GM21367 (cell line): ENCODE data around the gene DRC7.
"Not testable (repeated sequence)": the region's sequence is repeated elsewhere in the genome, so short reads cannot be mapped to it uniquely, and the experiment has no call there.

Experiments
- ATAC-seq: cut with Tn5 transposase; IDR thresholded peaks from one replicate; pipeline ENCODE4 v1.9.1; 2021; ENCODE audit not compliant: unreplicated experiment

The DRC7 gene

DNA sequence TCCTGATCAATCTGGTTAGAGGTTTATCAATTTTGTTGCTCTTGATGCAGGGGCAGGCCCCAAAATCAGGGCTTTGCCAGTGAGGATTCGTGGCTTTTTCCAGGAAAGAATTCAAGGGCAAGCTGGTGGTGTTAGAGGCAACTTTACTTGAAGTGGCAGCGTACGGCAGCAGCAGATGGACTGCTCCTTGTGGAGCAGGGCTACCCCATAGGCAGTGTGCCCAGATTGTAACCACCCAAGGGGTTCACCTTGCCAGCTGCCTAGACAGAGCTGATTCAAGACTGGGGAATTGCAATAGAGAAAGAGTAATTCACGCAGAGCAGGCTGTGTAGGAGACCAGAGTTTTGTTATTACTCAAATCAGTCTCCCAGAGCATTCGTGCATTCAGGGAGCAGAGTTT is 16.7 kb downstream of the DRC7 start:
- no peak for ATAC-seq

DNA sequence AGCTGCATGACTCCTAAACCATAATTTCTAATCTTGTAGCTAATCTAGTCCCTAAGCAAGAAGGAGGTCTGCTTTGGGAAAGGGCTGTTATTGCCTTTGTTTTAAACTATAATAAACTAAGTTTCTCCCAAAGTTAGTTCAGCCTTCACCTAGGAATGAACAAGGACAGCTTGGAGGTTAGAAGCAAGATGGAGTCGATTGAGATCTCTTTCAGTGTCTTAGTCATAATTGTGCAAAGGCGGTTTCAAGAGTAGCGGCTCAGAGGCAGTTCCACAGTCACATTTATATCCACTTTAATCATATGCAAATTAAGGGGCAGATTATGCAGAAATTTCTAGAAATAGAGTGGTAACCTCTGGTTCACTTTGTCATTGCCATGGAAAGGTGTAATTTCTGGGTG is 17.4 kb downstream of the DRC7 start:
- ATAC-seq, result no peak

DNA sequence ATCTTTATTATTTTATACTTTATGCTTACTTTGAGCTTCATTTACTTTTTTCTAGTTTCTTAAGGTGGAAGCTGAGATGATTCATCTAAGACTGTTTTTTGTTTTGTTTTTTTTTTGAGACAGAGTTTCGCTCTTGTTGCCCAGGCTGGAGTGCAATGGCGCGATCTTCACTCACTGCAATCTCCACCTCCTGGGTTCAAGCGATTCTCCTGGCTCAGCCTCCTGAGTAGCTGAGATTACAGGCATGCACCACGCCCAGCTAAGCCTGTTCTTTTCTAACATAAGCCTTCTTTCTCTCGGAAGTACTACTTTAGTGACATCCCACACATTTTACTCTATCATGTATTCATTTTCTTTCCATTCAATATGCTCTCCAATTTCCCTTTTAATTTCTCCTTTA is 18.0 kb downstream of the DRC7 start:
- ATAC-seq, result not testable (repeated sequence)

DNA sequence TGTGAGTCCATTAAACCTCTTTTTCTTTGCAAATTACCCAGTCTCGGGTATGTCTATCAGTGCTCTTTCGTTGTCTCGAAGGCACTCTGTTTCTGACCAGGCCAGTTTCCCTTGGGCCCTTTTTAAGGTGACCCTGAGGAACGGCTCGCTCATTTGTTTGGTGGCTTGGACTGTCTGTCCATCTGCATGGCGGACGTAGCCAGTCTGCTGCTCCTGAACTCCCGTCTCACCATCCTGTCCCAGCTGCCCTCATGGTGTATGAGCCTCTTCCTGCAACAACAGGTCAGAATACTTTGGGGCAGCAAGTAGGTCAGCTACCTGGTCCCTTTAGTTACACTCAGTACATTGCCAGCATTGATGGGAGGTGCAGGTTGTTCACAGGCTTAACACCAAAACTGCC is 19.0 kb downstream of the DRC7 start:
- ATAC-seq, result no peak

DNA sequence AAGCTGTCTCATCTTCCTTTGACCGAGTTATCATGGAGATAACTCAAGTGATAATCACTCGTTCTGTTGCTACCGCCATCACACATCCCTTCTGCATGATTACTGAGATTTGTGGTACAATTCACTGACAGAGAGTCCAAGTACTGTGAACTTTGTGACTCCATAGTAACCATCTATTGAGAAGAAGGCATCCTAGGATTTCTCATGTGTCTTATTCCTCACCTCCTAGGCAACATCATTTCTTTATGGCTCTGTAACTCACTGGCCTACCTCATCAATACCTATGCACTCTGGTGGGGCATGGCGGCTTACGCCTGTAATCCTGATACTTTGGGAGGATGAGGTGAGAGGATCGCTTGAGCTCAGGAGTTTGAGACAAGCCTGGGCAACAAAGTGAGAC is 19.4 kb downstream of the DRC7 start:
- no peak for ATAC-seq

DNA sequence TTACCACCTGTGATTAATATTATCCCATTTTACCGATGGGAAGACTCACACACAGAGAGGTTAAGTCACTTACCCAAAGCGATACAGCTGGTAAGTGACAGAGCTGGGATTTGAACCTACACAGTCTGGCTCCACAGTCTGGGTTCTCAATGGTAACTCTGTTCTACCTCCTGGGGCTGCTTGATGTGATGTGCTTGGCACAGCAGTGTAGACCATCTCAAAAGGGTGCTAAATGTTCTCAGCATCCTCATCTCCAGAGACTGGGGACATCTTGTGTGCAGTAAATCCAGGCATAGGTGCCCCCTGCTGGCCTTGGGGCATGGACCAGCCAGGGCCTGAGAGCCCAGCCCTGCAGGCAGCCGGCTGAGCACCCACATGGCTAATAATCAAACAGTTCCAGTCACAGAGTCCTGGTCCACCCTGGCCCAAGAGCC is 25.6 kb downstream of the DRC7 start:
- ATAC-seq, result no peak

DNA sequence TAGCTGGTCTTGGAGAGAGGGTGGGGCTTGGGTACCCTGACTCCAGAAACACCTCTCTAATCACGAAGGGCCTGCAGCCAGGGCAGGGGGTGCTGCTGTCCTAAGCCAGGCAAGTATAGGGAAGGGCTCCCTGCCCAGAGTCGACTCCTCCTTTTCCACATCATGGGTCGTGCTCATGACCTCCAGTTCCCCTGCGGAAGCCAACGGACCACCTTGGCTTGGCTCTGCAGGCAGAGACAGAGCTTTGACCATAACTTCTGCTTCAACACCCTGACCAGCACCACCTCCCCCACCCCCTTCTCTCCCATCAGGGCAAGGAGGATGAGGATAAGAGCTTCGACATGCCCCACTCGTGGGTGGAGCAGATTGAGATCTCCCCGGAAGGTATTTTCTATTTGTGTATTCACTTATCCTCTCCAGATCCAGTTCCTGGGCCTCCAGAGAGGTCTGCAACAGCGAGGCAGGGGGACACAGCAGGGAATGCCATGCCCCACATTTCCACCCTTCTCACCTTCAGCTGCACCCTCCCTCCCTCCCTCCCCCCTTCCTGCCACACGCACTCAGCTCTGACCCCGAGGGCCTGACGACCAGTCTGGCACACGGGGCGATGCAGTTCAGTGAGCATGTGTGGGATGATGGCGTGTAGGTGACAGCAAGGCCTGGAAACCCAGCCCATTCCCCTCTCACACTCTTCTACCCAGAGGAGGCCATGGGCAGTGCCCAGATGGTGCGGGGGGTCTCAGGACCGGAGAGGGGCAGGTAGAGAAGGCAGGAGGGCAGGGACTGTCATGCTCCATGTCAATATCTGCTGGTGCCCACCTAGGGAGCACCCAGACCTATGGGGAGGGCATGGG is 27.0 kb downstream of the DRC7 start:
- no peak for ATAC-seq

DNA sequence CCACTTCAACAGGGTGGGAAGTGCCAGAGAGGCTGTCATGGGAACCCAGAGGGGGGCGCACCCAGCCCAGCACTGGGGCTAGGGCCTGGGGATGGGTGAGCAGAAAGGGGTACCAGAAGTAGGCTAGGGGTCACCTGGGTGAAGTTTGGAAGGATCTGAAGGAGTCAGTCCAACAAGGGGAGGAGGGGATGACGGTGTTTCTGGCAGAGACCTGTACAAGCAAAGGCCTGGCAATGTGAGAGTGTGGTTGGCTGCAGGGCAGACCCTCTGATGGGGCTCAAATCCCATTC is 27.5 kb downstream of the DRC7 start:
- ATAC-seq, result no peak

DNA sequence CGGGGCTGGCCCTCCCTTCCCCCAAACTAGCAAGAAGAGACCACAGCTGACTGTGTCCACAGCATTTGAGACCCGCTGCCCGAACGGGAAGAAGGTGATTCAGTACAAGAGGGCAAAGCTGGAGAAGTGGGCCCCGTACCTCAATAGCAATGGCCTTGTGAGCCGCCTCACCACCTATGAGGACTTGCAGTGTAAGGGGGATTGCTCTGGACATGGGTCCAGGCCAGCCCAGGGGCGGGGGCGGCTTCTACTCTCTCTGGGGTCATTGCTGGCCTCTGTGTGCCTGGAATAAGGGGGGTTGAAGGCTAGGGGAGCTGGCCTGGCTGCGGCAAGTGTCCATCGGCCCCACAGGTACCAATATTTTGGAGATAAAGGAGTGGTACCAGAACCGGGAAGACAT is 28.0 kb downstream of the DRC7 start:
- ATAC-seq, result no peak

DNA sequence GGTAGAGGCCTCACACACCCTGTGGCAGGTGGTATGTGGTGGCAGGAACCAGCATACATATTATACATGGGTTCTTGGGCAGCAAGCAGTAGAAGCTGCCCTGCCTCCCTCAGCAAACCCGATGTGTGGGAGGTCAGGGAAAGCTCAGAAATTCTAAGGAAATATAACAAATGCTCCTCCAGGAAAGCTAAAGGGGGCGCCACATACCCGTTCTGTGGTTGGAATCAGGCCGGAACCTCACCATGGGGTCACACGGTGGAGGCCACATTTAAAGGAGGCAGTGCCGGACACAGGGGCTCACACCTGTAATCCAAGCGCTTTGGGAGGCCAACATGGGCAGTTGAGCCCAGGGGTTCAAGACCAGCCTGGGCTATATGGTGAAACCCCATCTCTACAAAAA is 28.6 kb downstream of the DRC7 start:
- ATAC-seq, result no peak

DNA sequence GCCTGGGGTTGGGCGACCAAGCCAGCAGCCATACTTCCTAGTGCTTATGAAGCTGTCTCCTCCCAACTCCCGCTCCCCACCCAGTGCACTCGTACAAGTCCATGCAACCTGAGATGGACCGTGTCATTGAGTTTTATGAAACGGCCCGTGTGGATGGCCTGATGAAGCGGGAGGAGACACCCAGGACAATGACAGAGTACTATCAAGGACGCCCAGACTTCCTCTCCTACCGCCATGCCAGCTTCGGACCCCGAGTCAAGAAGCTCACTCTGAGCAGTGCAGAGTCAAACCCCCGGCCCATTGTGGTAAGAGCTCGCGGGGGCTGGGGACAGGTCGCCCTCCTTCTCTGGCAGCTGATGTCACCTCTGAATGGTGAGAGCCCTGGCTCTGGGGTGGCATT is 29.9 kb downstream of the DRC7 start:
- no peak for ATAC-seq

DNA sequence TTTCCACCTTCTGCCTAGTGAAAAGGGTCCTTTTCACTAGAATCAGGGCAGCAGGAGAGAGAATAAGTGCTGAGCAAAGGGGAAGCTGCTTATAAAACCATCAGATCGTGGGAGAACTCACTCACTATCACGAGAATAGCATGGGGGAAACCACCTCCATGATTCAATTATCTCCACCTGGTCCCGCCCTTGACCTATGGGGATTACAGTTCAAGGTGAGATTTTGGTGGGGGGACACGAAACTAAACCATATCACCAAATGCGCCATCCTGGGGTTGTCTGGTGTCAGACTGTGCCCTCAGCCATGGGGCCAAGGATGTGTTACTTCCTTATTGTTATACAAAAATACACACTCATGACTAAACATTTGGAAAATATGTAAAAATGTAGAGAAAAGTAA is 30.5 kb downstream of the DRC7 start:
- ATAC-seq, result no peak

DNA sequence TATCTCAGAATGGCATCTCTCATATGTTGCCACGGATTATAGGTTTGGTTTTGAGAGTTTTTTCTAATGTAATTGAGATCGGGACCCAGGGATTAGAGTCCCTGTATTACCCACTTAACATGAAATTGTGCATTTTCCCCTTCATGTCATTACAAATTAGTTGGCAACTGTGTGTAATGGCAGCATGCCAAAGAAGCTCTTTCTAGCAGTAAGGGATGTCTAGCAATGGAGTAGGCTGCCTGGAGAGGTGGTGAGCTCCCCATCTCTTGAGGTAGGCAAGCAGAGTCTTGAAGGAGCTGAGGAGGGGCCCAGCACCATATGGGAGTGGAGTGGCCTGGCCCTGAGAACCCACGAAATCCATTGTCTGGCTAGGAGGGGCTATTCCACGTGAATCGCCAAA is 30.9 kb downstream of the DRC7 start:
- no peak for ATAC-seq

DNA sequence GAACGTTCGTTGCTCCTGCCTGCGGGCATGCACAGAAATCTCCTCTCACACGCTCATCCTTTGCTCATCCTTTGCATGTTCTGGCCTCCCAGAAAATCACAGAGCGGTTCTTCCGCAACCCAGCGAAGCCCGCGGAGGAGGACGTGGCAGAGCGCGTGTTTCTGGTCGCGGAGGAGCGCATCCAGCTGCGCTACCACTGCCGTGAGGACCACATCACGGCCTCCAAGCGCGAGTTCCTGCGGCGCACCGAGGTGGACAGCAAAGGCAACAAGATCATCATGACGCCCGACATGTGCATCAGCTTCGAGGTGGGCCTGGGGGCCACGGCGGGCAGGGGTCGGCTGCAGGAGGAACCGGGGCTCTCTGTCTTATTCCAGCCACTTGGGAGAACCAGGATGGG is 31.4 kb downstream of the DRC7 start:
- ATAC-seq, result no peak

DNA sequence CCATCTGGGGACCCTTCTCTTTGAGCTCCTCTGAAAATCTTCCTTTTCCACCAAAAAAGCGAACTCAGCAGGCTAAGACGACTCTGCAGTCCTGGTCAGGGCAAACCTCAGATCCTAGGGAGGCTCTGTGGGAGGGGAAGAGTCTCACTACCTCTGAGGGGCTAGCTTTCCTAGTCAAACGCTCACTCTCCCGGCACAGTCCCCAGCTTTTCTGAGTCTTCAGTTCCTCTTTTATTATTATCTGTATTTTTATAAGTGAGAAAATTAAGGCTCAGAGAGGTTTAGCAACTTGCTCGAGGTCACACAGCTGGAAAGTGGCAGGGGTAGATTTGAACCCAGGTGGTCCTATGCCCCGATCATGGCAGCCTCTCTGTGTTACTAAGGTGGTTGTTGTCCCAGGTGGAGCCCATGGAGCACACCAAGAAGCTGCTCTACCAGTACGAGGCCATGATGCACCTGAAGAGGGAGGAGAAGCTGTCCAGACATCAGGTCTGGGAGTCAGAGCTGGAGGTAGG is 31.9 kb downstream of the DRC7 start:
- no peak for ATAC-seq

DNA sequence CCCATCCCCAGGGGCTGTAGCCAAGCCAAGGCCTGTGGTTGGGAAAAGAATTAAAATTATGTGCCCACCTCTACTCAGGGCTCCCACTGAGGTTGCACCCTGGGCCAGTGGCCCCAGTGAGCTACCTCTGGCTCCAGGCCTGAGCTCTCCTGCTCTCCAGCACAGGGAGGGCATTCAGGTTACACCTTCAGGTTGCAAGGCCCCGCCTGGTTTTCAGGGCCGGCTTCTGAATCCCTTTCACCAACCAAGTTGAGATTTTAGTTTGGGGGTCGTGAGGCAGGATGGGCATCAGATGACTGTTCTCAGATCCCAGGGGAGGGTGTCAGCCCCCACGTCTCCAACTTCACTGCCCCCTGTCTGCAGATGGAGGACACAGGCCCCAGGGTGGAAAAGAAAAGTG is 33.0 kb downstream of the DRC7 start:
- ATAC-seq, result no peak

DNA sequence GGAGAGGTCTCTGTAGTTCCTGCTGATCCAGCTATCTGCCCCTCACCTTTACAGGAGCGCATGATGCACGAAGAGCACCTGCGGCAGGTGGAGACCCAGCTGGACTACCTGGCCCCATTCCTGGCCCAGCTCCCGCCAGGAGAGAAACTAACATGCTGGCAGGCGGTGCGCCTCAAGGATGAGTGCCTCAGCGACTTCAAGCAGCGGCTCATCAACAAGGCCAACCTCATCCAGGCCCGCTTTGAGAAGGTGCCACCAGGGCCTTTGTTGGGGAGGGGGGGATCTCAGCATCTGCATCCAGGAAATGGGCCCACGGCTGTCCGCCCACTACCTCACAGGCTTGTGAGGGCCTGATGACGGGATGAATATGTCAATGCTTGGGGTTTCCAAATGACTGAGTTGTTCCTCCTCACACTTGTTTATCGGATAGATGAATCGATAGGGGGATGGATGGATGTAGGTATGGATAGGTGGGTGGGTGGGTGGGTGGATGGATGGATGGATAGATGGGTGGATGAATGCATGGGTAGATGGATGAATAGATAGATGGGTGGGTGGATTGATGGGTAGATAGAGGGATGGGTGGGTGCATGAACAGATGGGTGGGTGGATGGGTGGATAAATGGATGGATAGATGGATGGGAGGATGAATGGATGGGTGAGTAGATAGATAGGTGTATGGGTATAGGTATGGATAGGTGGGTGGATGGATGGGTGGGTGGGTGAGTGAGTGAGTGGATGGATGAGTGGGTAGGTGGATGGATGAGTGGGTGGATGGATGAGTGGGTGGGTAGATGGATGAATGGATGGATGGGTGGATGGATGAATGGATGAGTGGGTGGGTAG is 34.0 kb downstream of the DRC7 start:
- no peak for ATAC-seq

DNA sequence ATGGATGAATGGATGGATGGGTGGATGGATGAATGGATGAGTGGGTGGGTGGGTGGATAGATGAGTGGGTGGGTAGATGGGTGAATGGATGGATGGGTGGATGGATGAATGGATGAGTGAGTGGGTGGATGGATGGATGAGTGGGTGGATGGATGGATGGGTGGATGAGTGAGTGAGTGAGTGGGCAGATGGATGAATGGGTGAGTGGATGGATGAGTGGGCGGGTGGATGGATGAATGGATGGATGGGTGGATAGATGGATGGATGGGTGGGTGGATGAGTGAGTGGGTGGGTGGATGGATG is 34.5 kb downstream of the DRC7 start:
- ATAC-seq, result no peak

DNA sequence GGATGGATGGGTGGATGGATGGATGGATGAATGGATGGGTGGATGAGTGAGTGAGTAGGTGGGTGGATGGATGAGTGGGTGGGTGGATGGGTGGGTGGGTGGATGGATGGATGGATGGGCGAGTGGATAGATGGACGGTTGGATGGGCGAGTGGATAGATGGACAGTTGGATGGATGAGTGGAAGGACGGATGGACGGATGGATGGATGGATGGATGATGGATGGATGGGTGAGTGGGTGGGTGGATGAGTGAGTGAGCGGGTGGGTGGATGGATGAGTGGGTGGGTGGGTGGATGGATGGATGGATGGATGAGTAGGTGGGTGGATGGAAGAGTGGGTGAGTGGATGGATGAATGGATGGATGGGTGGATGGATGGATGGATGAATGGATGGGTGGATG is 35.2 kb downstream of the DRC7 start:
- ATAC-seq, result not testable (repeated sequence)

DNA sequence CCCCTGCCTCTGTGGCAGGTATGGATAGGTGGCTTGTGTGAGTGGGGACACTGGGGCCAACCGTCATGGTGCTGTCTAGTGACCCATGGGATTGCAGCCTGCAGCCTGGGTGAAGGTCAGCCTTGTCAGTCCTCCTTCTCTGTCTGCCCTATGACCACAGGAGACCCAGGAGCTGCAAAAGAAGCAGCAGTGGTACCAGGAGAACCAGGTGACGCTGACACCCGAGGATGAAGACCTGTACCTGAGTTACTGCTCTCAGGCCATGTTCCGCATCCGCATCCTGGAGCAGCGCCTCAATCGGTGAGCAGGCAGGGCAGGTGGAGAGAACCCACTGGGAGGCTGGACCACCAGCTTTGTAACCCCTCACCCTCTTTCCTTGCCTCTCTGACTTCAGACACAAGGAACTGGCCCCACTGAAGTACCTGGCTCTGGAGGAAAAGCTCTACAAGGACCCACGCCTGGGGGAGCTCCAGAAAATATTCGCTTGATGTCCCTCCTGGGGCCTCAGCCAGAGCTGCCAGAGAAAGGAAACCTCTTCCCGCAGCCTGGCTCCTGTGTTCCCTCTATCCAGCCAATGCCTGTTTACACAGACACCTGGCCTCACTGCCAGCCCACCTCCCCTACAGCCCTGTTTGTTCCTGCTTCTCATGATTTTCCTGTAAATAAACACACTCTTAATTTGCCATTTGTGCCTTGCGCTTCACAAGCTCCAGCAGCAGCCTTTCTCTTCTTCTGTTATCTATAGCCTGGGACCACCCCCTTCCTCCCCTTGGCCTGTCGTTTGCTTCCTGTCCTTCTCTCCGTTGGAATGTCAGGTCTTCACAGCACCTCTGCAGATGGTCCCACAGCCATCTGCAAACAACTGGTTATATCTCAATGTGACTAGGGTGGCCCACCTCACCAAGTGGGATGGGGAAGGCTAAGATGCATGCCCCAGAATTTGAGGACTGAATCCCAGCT is 36.4 kb downstream of the DRC7 start:
- ATAC-seq, result no peak

DNA sequence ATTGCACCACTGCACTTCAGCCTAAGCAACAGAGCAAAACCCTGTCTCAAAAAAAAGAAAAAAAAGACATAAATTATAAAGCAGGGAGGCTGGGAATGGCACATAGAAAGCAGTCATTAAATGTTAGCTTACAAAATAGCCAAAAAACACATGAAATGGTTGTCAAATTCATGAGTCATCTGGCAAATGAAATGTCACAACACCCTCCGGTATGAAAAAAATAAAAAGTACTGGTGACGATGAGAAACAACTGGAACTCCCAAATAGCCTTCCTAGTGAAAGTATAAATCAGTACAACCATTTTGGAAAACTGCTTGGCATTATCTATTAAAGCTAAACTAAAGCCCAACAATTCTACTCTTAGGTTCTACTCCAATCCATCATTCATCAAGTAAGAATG is 37.4 kb downstream of the DRC7 start:
- ATAC-seq, result no peak
